DND-41 (cell line): Measurements from ENCODE around the gene ZNF444.

Experiments used
- ATAC-seq: fragments of 200-7000 bp; cut with Tn5 transposase; 3 replicates; pipeline ENCODE4 v1.9.1; 2021; ENCODE audit warnings: low read depth; ENCODE audit not compliant: insufficient read depth
- DNase-seq: peaks from one replicate; pipeline ENCODE4 v3.0.0-alpha.2; 2020
- H2AFZ ChIP-seq: 2 replicates; pipeline ENCODE4 v1.6.0; 2012; ENCODE audit warnings: low read depth, low read length
- H3K27ac ChIP-seq: 2 replicates; pipeline ENCODE4 v1.5.1; 2012; ENCODE audit warnings: low read length, inconsistent platforms
- H3K27me3 ChIP-seq: fragments of 200-600 bp; sonication (generic); 2 replicates; pipeline ENCODE4 v1.6.0; 2012; ENCODE audit warnings: low read length, mild to moderate bottlenecking, inconsistent platforms; ENCODE audit not compliant: insufficient read depth, poor library complexity
- H3K36me3 ChIP-seq: 2 replicates; pipeline ENCODE4 v1.5.1; 2012; ENCODE audit warnings: low read length, inconsistent platforms; ENCODE audit not compliant: insufficient read depth
- H3K4me1 ChIP-seq: 2 replicates; pipeline ENCODE4 v1.5.1; 2012; ENCODE audit warnings: mild to moderate bottlenecking, low read length; ENCODE audit not compliant: insufficient read depth
- H3K4me2 ChIP-seq: 2 replicates; pipeline ENCODE4 v1.6.0; 2012; ENCODE audit warnings: mild to moderate bottlenecking, moderate library complexity, low read length, inconsistent platforms; ENCODE audit not compliant: insufficient read depth
- H3K4me3 ChIP-seq, 2 experiments: fragments of 200-600 bp in 1 of 2; shearing (Covaris generic) in 1 of 2; 2 replicates each; pipeline ENCODE4 v1.5.1; 2012 to 2016; ENCODE audit warnings: inconsistent platforms in 2 of 2, low read length in 2 of 2, mild to moderate bottlenecking in 2 of 2, low read depth in 1 of 2, moderate library complexity in 1 of 2
- H3K79me2 ChIP-seq: 2 replicates; pipeline ENCODE4 v1.6.0; 2012; ENCODE audit warnings: low read length, inconsistent platforms; ENCODE audit not compliant: insufficient read depth
- H3K9ac ChIP-seq: 2 replicates; pipeline ENCODE4 v1.6.0; 2012; ENCODE audit warnings: low read depth, mild to moderate bottlenecking, inconsistent platforms, low read length, moderate library complexity
- H3K9me3 ChIP-seq: 2 replicates; pipeline ENCODE4 v1.5.1; 2012; ENCODE audit warnings: low read length, moderate library complexity, mild to moderate bottlenecking, inconsistent platforms; ENCODE audit not compliant: insufficient read depth, severe bottlenecking
- H4K20me1 ChIP-seq: 2 replicates; pipeline ENCODE4 v1.6.0; 2012; ENCODE audit warnings: low read length; ENCODE audit not compliant: insufficient read depth
- CTCF ChIP-seq: IDR thresholded peaks from 2 replicates; pipeline ENCODE4 v1.5.1; 2012; ENCODE audit warnings: borderline replicate concordance, low read length, moderate library complexity, mild to moderate bottlenecking; ENCODE audit not compliant: poor library complexity, severe bottlenecking; ENCODE audit errors: extremely low read depth
- EZH2 ChIP-seq: IDR thresholded peaks from 3 replicates; pipeline ENCODE4 v1.6.1; 2012; ENCODE audit warnings: borderline replicate concordance, low read depth, mild to moderate bottlenecking, moderate library complexity, low read length, inconsistent platforms; ENCODE audit not compliant: severe bottlenecking

Gene ZNF444

GRCh38 chr19:56098731-56099568 is 42.1 kb upstream of the ZNF444 start:
- H3K27ac ChIP-seq = no peak overlapping the region
- ATAC-seq (no peak), DNase-seq (no peak)
- peaks cover 67% of the 10 kb centered on the region for H3K36me3 ChIP-seq
- no peaks in the 10 kb centered on the region for H3K9me3 ChIP-seq
- H3K4me2 ChIP-seq = no peak overlapping the region
- no peaks in the 10 kb centered on the region for H3K27me3 ChIP-seq
- TF ChIP-seq CTCF (no peak), EZH2 (no peak)
- peaks cover 51% of the 10 kb centered on the region for H4K20me1 ChIP-seq
- H3K4me3 ChIP-seq = no peak overlapping the region
- no peaks in the 10 kb centered on the region for H3K4me1 ChIP-seq
- H3K79me2 ChIP-seq = peaks cover 26% of the 10 kb centered on the region; the same call in 1 of the 2 replicates
- no peak overlapping the region for H3K9ac ChIP-seq
- no peak overlapping the region for H2AFZ ChIP-seq

GRCh38 chr19:56099638-56100539 is 41.2 kb upstream of the ZNF444 start:
- Histone ChIP-seq H3K27me3 (no peaks in the 10 kb centered on the region), H3K9ac (no peak overlapping the region), H4K20me1 (peaks cover 56% of the 10 kb centered on the region), H3K4me2 (no peak overlapping the region), H3K9me3 (no peaks in the 10 kb centered on the region), H3K36me3 (peaks cover 66% of the 10 kb centered on the region), H2AFZ (no peak overlapping the region), H3K27ac (no peak overlapping the region), H3K79me2 (peaks cover 31% of the 10 kb centered on the region), H3K4me3 (no peak overlapping the region), H3K4me1 (no peaks in the 10 kb centered on the region)
- DNase-seq (no peak), ATAC-seq (no peak)
- TF ChIP-seq CTCF = no peak
- TF ChIP-seq EZH2 = no peak

- Histone ChIP-seq H3K36me3 (peaks cover 55% of the 10 kb centered on the region), H3K4me2 (no peak overlapping the region), H3K27me3 (no peaks in the 10 kb centered on the region), H3K9ac (no peak overlapping the region), H3K79me2 (peaks cover 37% of the 10 kb centered on the region), H3K4me1 (no peaks in the 10 kb centered on the region), H3K27ac (no peak overlapping the region), H3K4me3 (no peak overlapping the region), H2AFZ (no peak overlapping the region), H3K9me3 (no peaks in the 10 kb centered on the region), H4K20me1 (peaks cover 60% of the 10 kb centered on the region)
- ATAC-seq (no peak), DNase-seq (no peak)
- TF ChIP-seq CTCF = no peak
- no peak for TF ChIP-seq EZH2
These were observed 40.0 kb upstream of the ZNF444 start for GRCh38 chr19:56101095-56101494.
